H9 (cell line): ENCODE results near the gene RPS14. TPM values are rescaled to one million over a fixed set of nuclear protein-coding genes. Genes with fewer than 3 reads are reported as not detected.
A peak's percentile ranks its signal among the peaks of the same experiment; 100 is the strongest.

Source experiments
- DNase-seq: peaks from one replicate; pipeline ENCODE4 v3.0.0-alpha.2; 2017
- H2AFZ ChIP-seq: one replicate; pipeline ENCODE4 v1.6.1; 2013; ENCODE audit warnings: mild to moderate bottlenecking, low read length, control low read depth, moderate library complexity
- H2AK5ac ChIP-seq: 2 replicates; pipeline ENCODE4 v1.6.1; 2013; ENCODE audit warnings: low read length, control low read depth, mixed read lengths; ENCODE audit not compliant: insufficient read length
- H2BK120ac ChIP-seq: one replicate; pipeline ENCODE4 v1.6.1; 2013; ENCODE audit warnings: low read depth, mild to moderate bottlenecking, low read length, control low read depth, inconsistent platforms; ENCODE audit not compliant: poor library complexity, severe bottlenecking
- H2BK12ac ChIP-seq: 2 replicates; pipeline ENCODE4 v1.6.1; 2013; ENCODE audit warnings: low read length, control low read depth, mixed read lengths, low read depth; ENCODE audit not compliant: insufficient read length
- H2BK15ac ChIP-seq: 2 replicates; pipeline ENCODE4 v1.6.1; 2013; ENCODE audit warnings: low read depth, low read length, control low read depth
- H2BK20ac ChIP-seq: one replicate; pipeline ENCODE4 v1.6.1; 2013; ENCODE audit warnings: low read depth, mild to moderate bottlenecking, low read length, control low read depth, inconsistent platforms; ENCODE audit not compliant: poor library complexity, severe bottlenecking
- H2BK5ac ChIP-seq: 2 replicates; pipeline ENCODE4 v1.6.1; 2013; ENCODE audit warnings: low read length, control low read depth, mixed read lengths; ENCODE audit not compliant: insufficient read length
- H3K14ac ChIP-seq: 2 replicates; pipeline ENCODE4 v1.6.1; 2013; ENCODE audit warnings: low read length, control low read depth; ENCODE audit not compliant: insufficient read depth
- H3K18ac ChIP-seq: 2 replicates; pipeline ENCODE4 v1.6.1; 2013; ENCODE audit warnings: low read depth, mild to moderate bottlenecking, mixed read lengths, low read length, control low read depth; ENCODE audit not compliant: insufficient read length
- H3K23ac ChIP-seq: 2 replicates; pipeline ENCODE4 v1.6.1; 2013; ENCODE audit warnings: low read length, control low read depth, mixed read lengths, low read depth; ENCODE audit not compliant: insufficient read length
- H3K23me2 ChIP-seq: 2 replicates; pipeline ENCODE4 v1.6.1; 2013; ENCODE audit warnings: low read depth, mild to moderate bottlenecking, mixed read lengths, low read length, control low read depth; ENCODE audit not compliant: insufficient read length, poor library complexity, severe bottlenecking
- H3K27ac ChIP-seq: 2 replicates; pipeline ENCODE4 v1.5.1; 2013; ENCODE audit warnings: low read length, control low read depth, mixed read lengths, low read depth; ENCODE audit not compliant: insufficient read length
- H3K27me3 ChIP-seq: 2 replicates; pipeline ENCODE4 v1.6.1; 2013; ENCODE audit warnings: low read length, control low read depth, inconsistent platforms; ENCODE audit not compliant: insufficient read depth
- H3K4ac ChIP-seq: 2 replicates; pipeline ENCODE4 v1.6.1; 2013; ENCODE audit warnings: low read depth, mild to moderate bottlenecking, control low read depth, inconsistent platforms, low read length, moderate library complexity
- H3K4me1 ChIP-seq: 2 replicates; pipeline ENCODE4 v1.6.1; 2013; ENCODE audit warnings: low read length, control low read depth, inconsistent platforms; ENCODE audit not compliant: insufficient read depth
- H3K4me2 ChIP-seq: 2 replicates; pipeline ENCODE4 v1.6.1; 2013; ENCODE audit warnings: low read length, control low read depth, mixed read lengths; ENCODE audit not compliant: insufficient read length, insufficient read depth
- H3K56ac ChIP-seq: 2 replicates; pipeline ENCODE4 v1.6.1; 2013; ENCODE audit warnings: low read depth, mild to moderate bottlenecking, mixed read lengths, low read length, control low read depth; ENCODE audit not compliant: insufficient read length
- H3K79me1 ChIP-seq: 2 replicates; pipeline ENCODE4 v1.6.1; 2013; ENCODE audit warnings: low read depth, mild to moderate bottlenecking, moderate library complexity, low read length, control low read depth, inconsistent platforms; ENCODE audit not compliant: insufficient read depth, poor library complexity, severe bottlenecking
- H3K79me2 ChIP-seq: 2 replicates; pipeline ENCODE4 v1.6.1; 2013; ENCODE audit warnings: low read length, control low read depth, inconsistent platforms; ENCODE audit not compliant: insufficient read depth
- H3K9ac ChIP-seq: 2 replicates; pipeline ENCODE4 v1.6.1; 2013; ENCODE audit warnings: low read length, control low read depth, mixed read lengths; ENCODE audit not compliant: insufficient read length; ENCODE audit errors: extremely low read depth
- H3K9me3 ChIP-seq: one replicate; pipeline ENCODE4 v1.6.1; 2013; ENCODE audit warnings: low read depth, low read length, inconsistent platforms; ENCODE audit not compliant: control insufficient read depth
- H3T11ph ChIP-seq: one replicate; pipeline ENCODE4 v1.6.1; 2013; ENCODE audit warnings: mild to moderate bottlenecking, low read length, control low read depth, inconsistent platforms
- H4K20me1 ChIP-seq: one replicate; pipeline ENCODE4 v1.6.1; 2013; ENCODE audit not compliant: control insufficient read depth, insufficient read length, insufficient read depth
- H4K5ac ChIP-seq: 2 replicates; pipeline ENCODE4 v1.6.1; 2013; ENCODE audit warnings: low read depth, mild to moderate bottlenecking, mixed read lengths, low read length, control low read depth; ENCODE audit not compliant: insufficient read length
- H4K8ac ChIP-seq: replicated peaks from 2 replicates; pipeline ENCODE4 v1.6.1; 2013; ENCODE audit warnings: low read length, control low read depth, mixed read lengths, low read depth; ENCODE audit not compliant: insufficient read length
- H4K91ac ChIP-seq: 2 replicates; pipeline ENCODE4 v1.6.1; 2013; ENCODE audit warnings: low read depth, mild to moderate bottlenecking, moderate library complexity, mixed read lengths, low read length, control low read depth; ENCODE audit not compliant: insufficient read length
- H3K27ac Mint-ChIP-seq, 3 experiments: 2 replicates in 2 of 3; 3 replicates in 1 of 3; pipeline ENCODE4 v1.8.0; 2020 to 2021; ENCODE audit warnings: mixed read lengths in 3 of 3, mild to moderate bottlenecking in 1 of 3, moderate library complexity in 1 of 3
- H3K27me3 Mint-ChIP-seq: 2 replicates; pipeline ENCODE4 v1.8.0; 2021; ENCODE audit warnings: low read depth, mild to moderate bottlenecking, moderate library complexity, mixed read lengths
- H3K36me3 Mint-ChIP-seq, 3 experiments: 2 replicates in 2 of 3; 3 replicates in 1 of 3; pipeline ENCODE4 v1.8.0; 2020 to 2021; ENCODE audit warnings: low read depth in 3 of 3, mixed read lengths in 3 of 3; ENCODE audit not compliant: insufficient read depth in 1 of 3
- H3K4me1 Mint-ChIP-seq, 2 experiments: 2 replicates each; pipeline ENCODE4 v1.8.0; 2020; ENCODE audit warnings: mixed read lengths in 2 of 2
- H3K4me3 Mint-ChIP-seq, 2 experiments: 2 replicates in 1 of 2; 3 replicates in 1 of 2; pipeline ENCODE4 v1.8.0; 2020 to 2021; ENCODE audit warnings: mild to moderate bottlenecking in 2 of 2, mixed read lengths in 2 of 2, moderate library complexity in 1 of 2
- H3K9me3 Mint-ChIP-seq, 2 experiments: 2 replicates in 1 of 2; 3 replicates in 1 of 2; pipeline ENCODE4 v1.8.0; 2020; ENCODE audit warnings: mild to moderate bottlenecking in 2 of 2, mixed read lengths in 2 of 2, moderate library complexity in 1 of 2
- CTCF ChIP-seq: fragments of 200-600 bp; sonication (generic); conservative IDR thresholded peaks from 3 replicates; pipeline ENCODE4 v1.8.0; 2021; ENCODE audit warnings: antibody characterized with exemption, mild to moderate bottlenecking
- WGBS: extraction: QIAGEN DNeasy Blood & Tissue Kit; methylation state at CpG from one replicate; pipeline ENCODE4 v1.1.7; 2013; ENCODE audit warnings: missing lambda C conversion rate, low lambda C conversion rate, mixed read lengths; ENCODE audit not compliant: insufficient read length; ENCODE audit errors: extremely low coverage; 5-methylcytosine and 5-hydroxymethylcytosine counted together
- total RNA-seq: library from RNA; stranded (reverse); gene quantifications from 2 replicates; pipeline ENCODE4 v1.2.1, GENCODE V29; 2021

Gene RPS14
- total RNA-seq, 1 experiment from 2014 or later: 2,533 TPM

- H3K79me2 ChIP-seq: no peaks in the 10 kb centered on the region
- H3T11ph ChIP-seq: no peak overlapping the region
- no peaks in the 10 kb centered on the region for H4K20me1 ChIP-seq
- no peaks in the 10 kb centered on the region for H3K9me3 ChIP-seq
- H3K23ac ChIP-seq: no peak overlapping the region
- no peak overlapping the region for H3K4me2 ChIP-seq
- H3K27ac ChIP-seq: no peak overlapping the region
- peaks cover 7% of the 10 kb centered on the region; the same call in 1 of the 2 replicates for H3K4me1 ChIP-seq
- H4K5ac ChIP-seq: no peak overlapping the region
- no peak overlapping the region for H2BK12ac ChIP-seq
- H3K79me1 ChIP-seq: no peaks in the 10 kb centered on the region
- no peak overlapping the region; a peak in 1 of 5 replicates for H3K4me3 Mint-ChIP-seq
- no peaks in the 10 kb centered on the region for H3K9me3 Mint-ChIP-seq
- H2AK5ac ChIP-seq: no peak overlapping the region
- H4K8ac ChIP-seq: no peak overlapping the region
- no peaks in the 10 kb centered on the region for H3K27me3 Mint-ChIP-seq
- peaks cover 40 to 41% of the 10 kb centered on the region in 2 experiments for H3K4me1 Mint-ChIP-seq
- no peak overlapping the region for H3K14ac ChIP-seq
- no peak overlapping the region for H3K4ac ChIP-seq
- H3K23me2 ChIP-seq: no peaks in the 10 kb centered on the region
- H2BK120ac ChIP-seq: no peak overlapping the region
- H3K27ac Mint-ChIP-seq: no peak overlapping the region; a peak in 1 of 7 replicates
- no peak overlapping the region for H4K91ac ChIP-seq
- H2AFZ ChIP-seq: no peak overlapping the region
- H3K18ac ChIP-seq: no peak overlapping the region
- no peak overlapping the region for H3K56ac ChIP-seq
- WGBS: no CpG with 5 or more reads among the region's 36 CpGs
- peak; percentile 87 for TF ChIP-seq CTCF
- H3K36me3 Mint-ChIP-seq: no peaks in the 10 kb centered on the region
- no peak overlapping the region for H2BK5ac ChIP-seq
- no peaks in the 10 kb centered on the region for H3K27me3 ChIP-seq
- H3K9ac ChIP-seq: no peak overlapping the region
- H2BK20ac ChIP-seq: no peak overlapping the region
- no peak overlapping the region for H2BK15ac ChIP-seq
- peak; percentile 76 for DNase-seq
Measured at GRCh38 chr5:150458802-150459557, 9.4 kb upstream of the RPS14 start.
